Adrenal gland (tissue), 12 donors: ENCODE data around the gene KRTAP10-8. TPM values are rescaled to one million over a fixed set of nuclear protein-coding genes. Genes with fewer than 3 reads are reported as not detected.
"Not testable (repeated sequence)": the region's sequence is repeated elsewhere in the genome, so short reads cannot be mapped to it uniquely, and the experiment has no call there.

Experiments
- DNase-seq, 7 donors: peaks; one replicate each; pipeline ENCODE4 v3.0.0-alpha.2; 2019 to 2020
- H3K27ac ChIP-seq, 5 donors: fragments of 200-600 bp; sonication (generic) in 4 of 5; 1 replicate in 3 of 5; 2 replicates in 2 of 5; pipeline versions ENCODE4 v1.5.1 to v1.8.0; 2016 to 2020; ENCODE audit warnings: mild to moderate bottlenecking in 1 of 5
- H3K27me3 ChIP-seq: fragments of 200-600 bp; 2 replicates; pipeline ENCODE4 v1.8.0; 2021
- H3K36me3 ChIP-seq, 2 donors: fragments of 200-600 bp; replicated peaks in 1 of 2; 1 replicate in 1 of 2; 2 replicates in 1 of 2; pipeline versions ENCODE4 v1.5.1 to v1.8.0; 2018 to 2022
- H3K4me1 ChIP-seq, 2 donors: fragments of 200-600 bp; replicated peaks in 1 of 2; 1 replicate in 1 of 2; 2 replicates in 1 of 2; pipeline versions ENCODE4 v1.5.1 to v1.8.0; 2018 to 2021
- H3K4me3 ChIP-seq, 4 donors: fragments of 200-600 bp; sonication (generic) in 3 of 4; one replicate each; pipeline ENCODE4 v1.5.1; 2016 to 2018
- H3K9me3 ChIP-seq, 3 donors: fragments of 200-600 bp; sonication (generic) in 1 of 3; replicated peaks in 1 of 3; 1 replicate in 2 of 3; 2 replicates in 1 of 3; pipeline versions ENCODE4 v1.5.1 to v1.8.0; 2016 to 2021
- POLR2A ChIP-seq, 2 donors: fragments of 450-650 bp; IDR thresholded peaks; one replicate each; pipeline ENCODE4 v1.6.1; 2017; ENCODE audit warnings: antibody characterized with exemption in 2 of 2, mild to moderate bottlenecking in 2 of 2, moderate library complexity in 1 of 2
- WGBS, 4 donors: extraction: QIAGEN DNeasy Blood & Tissue Kit in 2 of 4; methylation state at CpG; one replicate each; pipeline versions ENCODE4 v1.1.5 to v1.1.7; 2013 to 2017; 5-methylcytosine and 5-hydroxymethylcytosine counted together
- intact Hi-C, 2 donors: fragments of 100-400 bp; cut with DNase I; formaldehyde crosslinking; loops; one replicate each; pipeline versions ENCODE4 v1.14.1 to v1.15.0; 2022 to 2023
- polyA plus RNA-seq, 3 donors: library from polyadenylated mRNA; stranded (reverse); fragments of 200-250 nt in 2 of 3; fragments of 350-450 nt in 1 of 3; fragmentation: Illumina TruSeq in 1 of 3; extraction: RNeasy Lipid Tissue Mini Kit (QIAGEN cat#74804) in 1 of 3; gene quantifications; one replicate each; pipeline ENCODE4 v1.2.3, GENCODE V29; 2013 to 2014
- total RNA-seq, 9 donors: library from RNA; depleted of rRNA in 4 of 9; stranded (reverse); fragments of >200 nt in 4 of 9; fragments of 120-200 nt in 1 of 9; fragmentation: NEBNext Ultra II Directional in 1 of 9; extraction: Animal tissue kit (Norgen Biotek cat#: 25700) in 1 of 9; gene quantifications; one replicate each; pipeline versions ENCODE4 v1.1.0 to v1.2.4, GENCODE V29; 2013 to 2023
- TF ChIP-seq, protein P1 (sequence below), 6 experiments: fragments of 450-650 bp in 4 of 6; fragments of 200-600 bp in 2 of 6; sonication (generic) in 1 of 6; IDR thresholded peaks; 1 replicate in 5 of 6; 2 replicates in 1 of 6; pipeline versions ENCODE4 v1.5.1 to v1.8.0; 2016 to 2021; ENCODE audit warnings: antibody characterized with exemption in 6 of 6, mild to moderate bottlenecking in 2 of 6, moderate library complexity in 1 of 6
- donor health status: healthy with polysubstance abuse.
- donor health status: Bipolar disorder and iron deficiency.
- donor health status: DM: yes; HTN: yes; CAD: no.
- donor health status: DM: no; HTN: no; CAD: no.
- donor health status: DM: no; HTN: no; CAD: no.
- donor health status: DM: yes; HTN: yes; CAD: no.

The KRTAP10-8 gene
- total and polyA plus RNA-seq, 12 donors = not detected

DNA sequence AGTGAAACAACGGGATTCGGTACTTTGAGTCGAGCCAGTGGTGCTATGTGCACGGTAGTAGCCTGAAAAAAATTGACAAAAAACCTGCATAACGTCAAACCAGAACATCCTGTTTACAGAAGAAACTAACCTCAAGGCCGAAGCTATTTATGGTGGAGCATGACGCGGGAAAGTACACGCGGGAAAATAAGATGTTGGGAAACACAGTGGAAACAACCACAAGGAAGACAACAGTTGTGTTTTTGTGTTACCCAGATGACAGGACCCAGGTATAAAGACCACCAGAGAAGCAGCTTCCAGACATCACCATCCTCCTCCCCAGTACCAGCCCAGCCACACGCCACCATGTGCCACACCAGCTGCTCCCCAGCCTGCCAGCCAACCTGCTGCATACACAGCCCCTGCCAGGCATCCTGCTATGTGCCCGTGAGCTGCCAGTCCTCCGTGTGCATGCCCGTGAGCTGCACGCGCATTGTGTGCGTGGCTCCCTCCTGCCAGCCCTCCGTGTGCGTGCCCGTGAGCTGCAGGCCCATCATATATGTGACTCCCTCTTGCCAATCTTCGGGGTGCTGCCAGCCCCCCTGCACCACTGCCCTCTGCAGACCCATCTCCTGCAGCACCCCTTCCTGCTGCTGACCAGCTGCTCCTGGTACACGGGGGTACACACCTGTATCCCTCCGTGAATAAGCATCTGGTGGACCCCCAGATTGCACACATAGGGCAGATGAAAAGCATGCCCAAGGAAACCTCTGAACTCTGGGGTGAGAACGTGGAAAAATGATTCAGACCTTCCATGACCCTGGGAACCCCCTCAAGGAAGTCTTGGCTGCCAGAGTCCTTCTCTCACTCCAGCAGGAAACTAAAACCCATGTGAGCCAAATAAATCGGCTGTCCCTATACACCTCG lies 46.0 kb downstream of the KRTAP10-8 start, which contains the start of gene KRTAP12-3:
KRTAP12-3 (plus strand) TSS at position 298 of the 906 bp plus-strand sequence; CDS start at position 346, 48 bp downstream.
- intact Hi-C loops = no loop called here
- Histone ChIP-seq H3K4me3 (no peak within 1 kb of the TSS), H3K27ac (no peak within 1 kb of the TSS), H3K36me3 (no peaks in the 10 kb centered on the region), H3K4me1 (no peaks in the 10 kb centered on the region), H3K27me3 (peaks cover 3% of the 10 kb centered on the region), H3K9me3 (no peaks in the 10 kb centered on the region)
- DNase-seq = no peak
- TF ChIP-seq, protein P1, sequence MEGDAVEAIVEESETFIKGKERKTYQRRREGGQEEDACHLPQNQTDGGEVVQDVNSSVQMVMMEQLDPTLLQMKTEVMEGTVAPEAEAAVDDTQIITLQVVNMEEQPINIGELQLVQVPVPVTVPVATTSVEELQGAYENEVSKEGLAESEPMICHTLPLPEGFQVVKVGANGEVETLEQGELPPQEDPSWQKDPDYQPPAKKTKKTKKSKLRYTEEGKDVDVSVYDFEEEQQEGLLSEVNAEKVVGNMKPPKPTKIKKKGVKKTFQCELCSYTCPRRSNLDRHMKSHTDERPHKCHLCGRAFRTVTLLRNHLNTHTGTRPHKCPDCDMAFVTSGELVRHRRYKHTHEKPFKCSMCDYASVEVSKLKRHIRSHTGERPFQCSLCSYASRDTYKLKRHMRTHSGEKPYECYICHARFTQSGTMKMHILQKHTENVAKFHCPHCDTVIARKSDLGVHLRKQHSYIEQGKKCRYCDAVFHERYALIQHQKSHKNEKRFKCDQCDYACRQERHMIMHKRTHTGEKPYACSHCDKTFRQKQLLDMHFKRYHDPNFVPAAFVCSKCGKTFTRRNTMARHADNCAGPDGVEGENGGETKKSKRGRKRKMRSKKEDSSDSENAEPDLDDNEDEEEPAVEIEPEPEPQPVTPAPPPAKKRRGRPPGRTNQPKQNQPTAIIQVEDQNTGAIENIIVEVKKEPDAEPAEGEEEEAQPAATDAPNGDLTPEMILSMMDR (IDR thresholded peaks at IDR 0.05) = no peak
- TF ChIP-seq POLR2A (IDR thresholded peaks at IDR 0.05) = no peak
- WGBS, 4 donors = 67 to 78% (median 73%) methylated on average over 17 to 26 of the region's 26 CpGs

DNA sequence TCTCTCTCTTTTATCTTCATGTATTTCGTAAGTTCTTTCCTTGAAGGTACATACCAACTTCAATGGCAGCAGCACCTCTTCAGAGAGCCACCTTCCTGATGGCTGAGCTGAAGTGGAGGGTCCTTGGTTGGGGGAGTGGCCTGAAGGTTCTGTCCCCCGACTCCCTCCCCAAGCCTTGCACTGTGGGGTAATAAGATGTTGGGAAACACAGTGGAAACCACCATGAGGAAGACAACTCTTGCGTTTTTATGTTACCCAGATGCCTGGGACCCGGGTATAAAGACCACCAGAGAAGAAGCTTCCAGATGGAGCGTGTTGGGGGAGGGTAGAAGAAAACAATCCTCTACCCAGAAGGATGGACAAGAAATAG lies 46.6 kb downstream of the KRTAP10-8 start:
- peaks cover 3% of the 10 kb centered on the region for H3K27me3 ChIP-seq
- no peaks in the 10 kb centered on the region for H3K9me3 ChIP-seq
- no peak overlapping the region for H3K27ac ChIP-seq
- TF ChIP-seq POLR2A (IDR thresholded peaks at IDR 0.05) = no peak
- TF ChIP-seq, protein P1 (IDR thresholded peaks at IDR 0.05) = no peak
- intact Hi-C loops = no loop called here
- H3K4me1 ChIP-seq = no peaks in the 10 kb centered on the region
- no peak for DNase-seq
- H3K4me3 ChIP-seq = no peak overlapping the region
- WGBS, 4 donors = 68 to 82% (median 73%) methylated on average over 5 of the region's 5 CpGs
- H3K36me3 ChIP-seq = no peaks in the 10 kb centered on the region

DNA sequence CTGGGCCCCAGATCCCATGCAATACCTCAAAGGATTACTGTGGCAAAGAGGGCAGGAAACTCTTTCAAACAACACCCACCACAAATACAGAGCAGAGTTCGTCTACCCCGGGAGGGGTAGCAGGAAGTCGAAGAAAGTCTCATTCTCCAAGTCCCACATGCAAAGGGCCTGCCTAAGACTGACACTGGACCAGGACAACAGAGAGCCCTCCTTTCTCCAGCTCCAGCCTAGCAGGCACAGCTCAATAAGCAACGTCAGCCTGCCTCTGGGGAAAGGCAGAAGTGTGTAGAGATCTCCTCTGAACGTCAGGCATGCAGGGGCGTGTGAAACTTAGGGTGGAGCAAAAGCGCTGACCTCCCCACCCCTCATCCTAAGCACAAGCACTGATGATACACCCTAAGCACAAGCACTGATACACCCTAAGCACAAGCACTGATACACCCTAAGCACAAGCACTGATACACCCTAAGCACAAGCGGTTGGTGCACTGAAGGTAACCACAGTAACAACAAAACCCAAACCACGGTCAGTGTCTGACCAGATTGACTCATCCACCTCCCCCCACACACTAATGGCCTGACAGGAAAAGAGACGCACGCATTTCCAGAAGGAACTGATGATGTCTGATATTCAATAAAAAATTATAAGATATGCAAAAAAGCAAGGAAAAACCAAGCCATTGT lies 47.2 kb downstream of the KRTAP10-8 start:
- intact Hi-C loops = no loop called here
- WGBS, 4 donors = 49 to 66% (median 58%) methylated on average over 11 of the region's 11 CpGs
- TF ChIP-seq POLR2A (IDR thresholded peaks at IDR 0.05) = no peak
- TF ChIP-seq, protein P1 (IDR thresholded peaks at IDR 0.05) = no peak
- no peaks in the 10 kb centered on the region for H3K9me3 ChIP-seq
- no peak for DNase-seq
- no peak overlapping the region for H3K27ac ChIP-seq
- H3K36me3 ChIP-seq = no peaks in the 10 kb centered on the region
- H3K27me3 ChIP-seq = peaks cover 3% of the 10 kb centered on the region
- no peaks in the 10 kb centered on the region for H3K4me1 ChIP-seq
- H3K4me3 ChIP-seq = no peak overlapping the region

DNA sequence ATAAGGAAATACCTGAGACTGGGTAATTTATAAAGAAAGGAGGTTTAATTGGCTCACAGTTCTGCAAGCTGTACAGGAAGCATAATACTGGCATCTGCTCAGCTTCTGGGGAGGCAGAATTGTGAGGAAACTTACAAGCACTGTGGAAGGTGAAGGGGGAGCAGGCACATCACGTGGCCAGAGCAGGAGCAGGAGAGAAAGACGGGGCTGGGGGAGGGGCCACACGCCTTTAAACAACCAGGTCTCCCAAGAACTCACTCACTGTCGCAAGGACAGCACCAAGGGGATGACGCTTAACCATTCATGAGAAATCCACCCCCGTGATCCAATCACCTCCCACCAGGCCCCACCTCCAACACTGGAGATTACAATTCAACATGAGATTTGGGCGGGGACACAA lies 49.7 kb downstream of the KRTAP10-8 start:
- H3K9me3 ChIP-seq, H3K4me1 ChIP-seq, H3K27me3 ChIP-seq, H3K4me3 ChIP-seq, intact Hi-C loops, H3K27ac ChIP-seq, H3K36me3 ChIP-seq: not testable (repeated sequence)
- WGBS, 4 donors = 37 to 55% (median 44%) methylated on average over 7 of the region's 7 CpGs
- DNase-seq = peak in 1 of 7 donors; percentile 3

Other genes with a start within 250 kb of the KRTAP10-8 start
- gene LRRC3, start 156.6 kb upstream of the KRTAP10-8 start, total RNA-seq = 1 to 10 TPM in 7 of 9 donors, under 1 TPM in 2; 0.67 to 3.2 (median 2.3) TPM
- 1 to 10 TPM in 2 of 3 donors, under 1 TPM in 1; 0.97 to 1.9 (median 1.0) TPM for gene LRRC3, start 156.6 kb upstream of the KRTAP10-8 start, polyA plus RNA-seq
- not detected for gene KRTAP10-1, start 71.9 kb upstream of the KRTAP10-8 start, total RNA-seq
- gene KRTAP10-1, start 71.9 kb upstream of the KRTAP10-8 start, polyA plus RNA-seq = not detected
- gene KRTAP10-2, start 60.6 kb upstream of the KRTAP10-8 start, total RNA-seq = not detected
- gene KRTAP10-2, start 60.6 kb upstream of the KRTAP10-8 start, polyA plus RNA-seq = not detected
- not detected for gene KRTAP10-3, start 53.3 kb upstream of the KRTAP10-8 start, total RNA-seq
- not detected for gene KRTAP10-3, start 53.3 kb upstream of the KRTAP10-8 start, polyA plus RNA-seq
- gene KRTAP10-4, start 38.4 kb upstream of the KRTAP10-8 start, total RNA-seq = not detected
- not detected for gene KRTAP10-4, start 38.4 kb upstream of the KRTAP10-8 start, polyA plus RNA-seq
- gene KRTAP10-5, start 31.5 kb upstream of the KRTAP10-8 start, total RNA-seq = not detected
- gene KRTAP10-5, start 31.5 kb upstream of the KRTAP10-8 start, polyA plus RNA-seq = not detected
- not detected for gene KRTAP10-6, start 19.6 kb upstream of the KRTAP10-8 start, total RNA-seq
- not detected for gene KRTAP10-6, start 19.6 kb upstream of the KRTAP10-8 start, polyA plus RNA-seq
- not detected for gene KRTAP10-7, start 11.5 kb upstream of the KRTAP10-8 start, total RNA-seq
- not detected for gene KRTAP10-7, start 11.5 kb upstream of the KRTAP10-8 start, polyA plus RNA-seq
- not detected for gene KRTAP10-9, start 15.0 kb downstream of the KRTAP10-8 start, total RNA-seq
- not detected for gene KRTAP10-9, start 15.0 kb downstream of the KRTAP10-8 start, polyA plus RNA-seq
- gene KRTAP10-10, start 25.3 kb downstream of the KRTAP10-8 start, total RNA-seq = not detected
- gene KRTAP10-10, start 25.3 kb downstream of the KRTAP10-8 start, polyA plus RNA-seq = not detected
- not detected for gene KRTAP10-11, start 34.3 kb downstream of the KRTAP10-8 start, total RNA-seq
- not detected for gene KRTAP10-11, start 34.3 kb downstream of the KRTAP10-8 start, polyA plus RNA-seq
- not detected for gene KRTAP12-4, start 42.6 kb downstream of the KRTAP10-8 start, total RNA-seq
- gene KRTAP12-4, start 42.6 kb downstream of the KRTAP10-8 start, polyA plus RNA-seq = not detected
- gene KRTAP12-3, start 45.9 kb downstream of the KRTAP10-8 start, total RNA-seq = not detected
- gene KRTAP12-3, start 45.9 kb downstream of the KRTAP10-8 start, polyA plus RNA-seq = not detected
- not detected for gene KRTAP12-2, start 54.8 kb downstream of the KRTAP10-8 start, total RNA-seq
- gene KRTAP12-2, start 54.8 kb downstream of the KRTAP10-8 start, polyA plus RNA-seq = not detected
- not detected for gene KRTAP12-1, start 70.1 kb downstream of the KRTAP10-8 start, total RNA-seq
- not detected for gene KRTAP12-1, start 70.1 kb downstream of the KRTAP10-8 start, polyA plus RNA-seq
- gene KRTAP10-12, start 85.1 kb downstream of the KRTAP10-8 start, total RNA-seq = not detected
- not detected for gene KRTAP10-12, start 85.1 kb downstream of the KRTAP10-8 start, polyA plus RNA-seq
- not detected for gene TSPEAR, start 99.5 kb downstream of the KRTAP10-8 start, total RNA-seq
- gene TSPEAR, start 99.5 kb downstream of the KRTAP10-8 start, polyA plus RNA-seq = not detected
- gene UBE2G2, start 189.7 kb downstream of the KRTAP10-8 start, total RNA-seq = 10 to 100 TPM; 50.8 to 99.9 (median 74.0) TPM
- 10 to 100 TPM; 44.8 to 72.8 (median 63.7) TPM for gene UBE2G2, start 189.7 kb downstream of the KRTAP10-8 start, polyA plus RNA-seq
- 10 to 100 TPM; 61.1 to 92.3 (median 79.4) TPM for gene SUMO3, start 206.0 kb downstream of the KRTAP10-8 start, total RNA-seq
- gene SUMO3, start 206.0 kb downstream of the KRTAP10-8 start, polyA plus RNA-seq = 10 to 100 TPM; 21.1 to 70.6 (median 36.4) TPM